Stimulated activated CD8-positive, alpha-beta memory T cell treated with anti-CD3 and anti-CD28 coated beads, Interleukin-4, amount 100 ng/mL, for 24 hours (primary cell): Measurements from ENCODE around the gene CNOT1.

ENCODE experiments used
- DNase-seq: peaks from one replicate; pipeline ENCODE4 v3.0.0-alpha.2; 2020; ENCODE audit warnings: low read depth

The CNOT1 gene

GRCh38 chr16:58481226-58481869, 148.3 kb downstream of the CNOT1 start:
- DNase-seq: no peak

- DNase-seq: no peak
Observed at GRCh38 chr16:58478427-58478826, 151.2 kb downstream of the CNOT1 start.

GRCh38 chr16:58476791-58477190, 152.8 kb downstream of the CNOT1 start:
- DNase-seq: no peak

GRCh38 chr16:58475091-58475619, 154.5 kb downstream of the CNOT1 start:
- DNase-seq: no peak

- DNase-seq: no peak
Observed at GRCh38 chr16:58474296-58474695, 155.3 kb downstream of the CNOT1 start.

- no peak for DNase-seq
Observed at GRCh38 chr16:58472827-58473226, 156.8 kb downstream of the CNOT1 start.

- no peak for DNase-seq
Observed at GRCh38 chr16:58472266-58472665, 157.4 kb downstream of the CNOT1 start.

GRCh38 chr16:58471209-58471975, 158.2 kb downstream of the CNOT1 start:
- no peak for DNase-seq
